ENCODE results near the gene PPP1R36. TPM values are rescaled to one million over a fixed set of nuclear protein-coding genes. Genes with fewer than 3 reads are reported as not detected.
"Not testable (repeated sequence)": the region's sequence is repeated elsewhere in the genome, so short reads cannot be mapped to it uniquely, and the experiment has no call there.

PPP1R36 gene
- total RNA-seq, 1 donor from 2014 or later = 0.40 TPM

DNA sequence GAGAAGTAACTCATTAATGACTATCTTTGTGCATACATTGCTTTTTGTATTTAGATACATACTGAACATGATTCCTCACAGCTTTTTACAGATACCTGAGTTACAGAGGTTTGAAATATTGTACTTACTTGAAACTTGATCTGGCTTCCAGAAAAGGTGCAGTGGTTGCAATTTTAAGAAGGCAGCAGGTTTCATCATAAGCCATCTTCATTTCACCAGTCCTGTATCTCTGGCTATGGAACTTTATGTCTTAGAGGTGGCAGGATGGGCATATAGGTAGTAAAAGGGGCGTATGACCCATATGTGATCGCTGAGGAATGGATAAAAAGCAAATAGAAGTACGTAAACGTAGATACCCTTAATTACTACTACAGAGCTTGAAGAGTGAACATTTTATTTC, 31.5 kb upstream of the PPP1R36 start:
- DNase-seq (ENCODE audit: low read depth in 2 of 2) = no peak

- DNase-seq (ENCODE audit: low read depth in 2 of 2) = peak in 1 of 2 donors; percentile 30
Observed at GRCh38 chr14:64520699-64521098, 29.1 kb upstream of the PPP1R36 start.

DNA sequence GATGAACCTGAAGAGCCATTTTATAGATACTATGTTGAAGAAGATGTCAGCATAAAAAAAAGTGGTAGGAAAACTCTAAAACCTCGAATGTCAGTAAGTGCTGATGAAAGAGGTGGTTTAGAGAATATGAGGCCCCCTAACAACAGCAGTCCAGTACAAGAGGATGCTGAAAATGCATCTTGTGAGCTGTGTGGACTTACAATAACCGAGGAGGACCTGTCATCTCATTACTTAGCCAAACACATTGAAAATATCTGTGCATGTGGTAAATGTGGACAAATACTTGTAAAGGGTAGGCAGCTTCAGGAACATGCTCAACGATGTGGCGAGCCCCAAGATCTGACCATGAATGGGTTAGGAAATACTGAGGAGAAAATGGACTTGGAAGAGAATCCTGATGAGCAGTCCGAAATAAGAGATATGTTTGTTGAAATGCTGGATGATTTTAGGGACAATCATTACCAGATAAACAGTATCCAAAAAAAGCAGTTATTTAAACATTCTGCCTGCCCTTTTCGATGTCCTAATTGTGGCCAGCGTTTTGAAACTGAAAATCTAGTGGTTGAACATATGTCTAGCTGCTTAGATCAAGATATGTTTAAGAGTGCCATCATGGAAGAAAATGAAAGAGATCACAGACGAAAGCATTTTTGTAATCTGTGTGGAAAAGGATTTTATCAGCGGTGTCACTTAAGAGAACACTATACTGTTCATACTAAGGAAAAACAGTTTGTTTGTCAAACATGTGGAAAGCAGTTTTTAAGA, 27.0 kb upstream of the PPP1R36 start:
- DNase-seq (ENCODE audit: low read depth in 2 of 2) = no peak

DNA sequence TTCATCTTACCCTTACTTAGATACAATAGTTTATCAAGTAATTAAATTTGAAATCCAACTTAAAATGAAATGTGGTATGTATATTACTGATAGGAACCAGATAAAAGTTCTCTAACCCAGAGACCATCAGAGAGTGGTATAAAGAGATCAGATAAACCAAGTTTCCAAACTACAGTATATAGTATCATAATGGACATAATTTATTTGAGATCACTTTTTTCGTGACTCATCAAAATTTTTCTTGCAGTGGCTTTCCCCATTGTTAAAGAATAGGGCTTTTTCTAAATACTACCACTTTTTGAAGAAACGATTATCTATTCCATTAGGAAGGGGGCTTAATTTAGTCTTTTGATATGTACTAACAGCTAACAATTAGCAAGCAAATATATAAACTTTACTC, 24.4 kb upstream of the PPP1R36 start:
- DNase-seq (ENCODE audit: low read depth in 2 of 2) = no peak

DNA sequence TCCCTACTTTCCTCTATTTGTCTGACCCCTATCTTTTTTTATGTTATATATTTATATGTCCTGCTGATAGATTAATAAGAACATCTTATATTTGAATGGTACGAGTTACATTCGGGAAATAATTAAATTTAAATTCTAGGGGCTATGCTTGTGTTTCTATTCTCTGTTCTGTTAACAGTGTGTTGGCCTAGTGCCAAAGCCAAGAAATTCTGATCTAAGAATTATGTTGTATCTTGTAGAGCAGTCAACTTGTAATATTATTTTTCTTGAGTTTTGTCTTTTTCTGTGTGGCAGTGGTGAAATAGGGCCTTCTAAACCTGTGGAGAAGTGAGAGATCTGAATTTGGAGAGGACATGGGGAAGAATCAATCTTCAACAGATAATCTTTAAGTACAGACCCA, 18.2 kb upstream of the PPP1R36 start:
- no peak for DNase-seq (ENCODE audit: low read depth in 2 of 2)

DNA sequence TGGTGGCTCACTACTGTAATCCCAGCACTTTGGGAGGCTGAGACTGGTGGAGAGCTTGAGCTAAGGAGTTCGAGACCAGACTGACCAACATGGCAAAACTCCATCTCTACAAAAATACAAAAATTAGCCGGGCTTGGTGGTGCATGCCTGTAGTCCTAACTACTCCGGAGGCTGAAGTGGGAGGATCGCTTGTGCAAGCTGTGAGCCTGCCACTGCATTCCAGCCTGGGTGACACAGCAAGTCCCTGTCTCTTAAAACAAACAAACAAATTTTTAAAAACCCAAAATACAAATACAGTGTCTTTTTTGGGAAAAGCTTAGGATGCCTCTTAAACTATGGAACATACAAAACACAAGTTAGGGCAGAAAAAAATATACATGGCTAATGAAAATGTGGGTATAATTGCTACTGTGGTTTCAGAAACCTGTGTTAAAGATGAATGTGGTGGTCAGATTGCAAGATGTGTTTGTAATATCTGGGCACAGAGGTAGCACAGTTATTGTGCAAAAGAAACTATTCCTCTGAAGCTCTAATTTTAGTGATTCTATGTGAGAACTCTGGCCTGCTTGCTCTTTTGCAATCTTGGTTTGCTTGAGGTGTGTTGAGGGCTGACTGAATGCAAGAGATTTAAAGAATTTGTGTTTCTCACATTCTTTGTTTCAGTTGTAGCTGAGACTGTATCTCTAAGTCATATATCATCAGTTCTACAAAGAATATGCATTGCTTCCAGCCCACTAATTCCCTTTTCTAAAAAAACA, 13.1 kb upstream of the PPP1R36 start:
- no peak for DNase-seq (ENCODE audit: low read depth in 2 of 2)

DNA sequence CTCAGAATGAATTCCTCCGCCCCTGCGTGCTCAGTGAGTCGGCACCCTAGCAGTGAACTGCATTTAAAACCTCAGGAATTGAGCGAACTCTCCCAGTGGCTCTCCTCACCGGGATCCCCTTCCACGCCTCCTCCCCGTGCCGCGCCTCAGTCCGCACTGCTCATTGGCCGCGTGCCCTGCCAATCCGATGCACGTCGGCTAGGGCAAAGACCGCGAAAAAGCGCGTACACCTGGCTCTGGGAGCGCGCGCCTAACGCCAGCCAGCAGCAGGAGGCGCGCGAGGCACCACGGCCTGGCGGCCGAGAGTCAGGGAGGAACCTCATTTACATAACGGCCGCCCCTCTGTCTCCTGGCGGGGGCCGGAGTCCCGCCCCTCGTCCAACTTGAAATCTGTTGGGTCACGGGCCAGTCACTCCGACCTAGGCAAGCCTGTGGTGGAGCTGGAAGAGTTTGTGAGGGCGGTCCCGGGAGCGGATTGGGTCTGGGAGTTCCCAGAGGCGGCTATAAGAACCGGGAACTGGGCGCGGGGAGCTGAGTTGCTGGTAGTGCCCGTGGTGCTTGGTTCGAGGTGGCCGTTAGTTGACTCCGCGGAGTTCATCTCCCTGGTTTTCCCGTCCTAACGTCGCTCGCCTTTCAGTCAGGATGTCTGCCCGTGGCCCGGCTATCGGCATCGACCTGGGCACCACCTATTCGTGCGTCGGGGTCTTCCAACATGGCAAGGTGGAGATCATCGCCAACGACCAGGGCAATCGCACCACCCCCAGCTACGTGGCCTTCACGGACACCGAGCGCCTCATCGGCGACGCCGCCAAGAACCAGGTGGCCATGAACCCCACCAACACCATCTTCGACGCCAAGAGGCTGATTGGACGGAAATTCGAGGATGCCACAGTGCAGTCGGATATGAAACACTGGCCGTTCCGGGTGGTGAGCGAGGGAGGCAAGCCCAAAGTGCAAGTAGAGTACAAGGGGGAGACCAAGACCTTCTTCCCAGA, 9.3 kb upstream of the PPP1R36 start, which contains the start of gene HSPA2:
Gene HSPA2, plus strand, starts transcription at position 534 of the 995 bp plus-strand sequence. Its CDS starts 109 bp downstream, at position 643.
- peak; percentile 100 for DNase-seq (ENCODE audit: low read depth in 2 of 2)

DNA sequence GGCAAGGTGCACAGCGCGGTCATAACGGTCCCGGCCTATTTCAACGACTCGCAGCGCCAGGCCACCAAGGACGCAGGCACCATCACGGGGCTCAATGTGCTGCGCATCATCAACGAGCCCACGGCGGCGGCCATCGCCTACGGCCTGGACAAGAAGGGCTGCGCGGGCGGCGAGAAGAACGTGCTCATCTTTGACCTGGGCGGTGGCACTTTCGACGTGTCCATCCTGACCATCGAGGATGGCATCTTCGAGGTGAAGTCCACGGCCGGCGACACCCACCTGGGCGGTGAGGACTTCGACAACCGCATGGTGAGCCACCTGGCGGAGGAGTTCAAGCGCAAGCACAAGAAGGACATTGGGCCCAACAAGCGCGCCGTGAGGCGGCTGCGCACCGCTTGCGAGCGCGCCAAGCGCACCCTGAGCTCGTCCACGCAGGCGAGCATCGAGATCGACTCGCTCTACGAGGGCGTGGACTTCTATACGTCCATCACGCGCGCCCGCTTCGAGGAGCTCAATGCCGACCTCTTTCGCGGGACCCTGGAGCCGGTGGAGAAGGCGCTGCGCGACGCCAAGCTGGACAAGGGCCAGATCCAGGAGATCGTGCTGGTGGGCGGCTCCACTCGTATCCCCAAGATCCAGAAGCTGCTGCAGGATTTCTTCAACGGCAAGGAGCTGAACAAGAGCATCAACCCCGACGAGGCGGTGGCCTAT, 8.3 kb upstream of the PPP1R36 start:
- DNase-seq (ENCODE audit: low read depth in 2 of 2) = peak in 1 of 2 donors; percentile 10

- DNase-seq (ENCODE audit: low read depth in 2 of 2) = no peak
Observed at GRCh38 chr14:64541972-64542835, 7.6 kb upstream of the PPP1R36 start.

GRCh38 chr14:64542836-64543201, 6.9 kb upstream of the PPP1R36 start:
- no peak for DNase-seq (ENCODE audit: low read depth in 2 of 2)

GRCh38 chr14:64544607-64545312, 5.0 kb upstream of the PPP1R36 start:
- no peak for DNase-seq (ENCODE audit: low read depth in 2 of 2)

DNA sequence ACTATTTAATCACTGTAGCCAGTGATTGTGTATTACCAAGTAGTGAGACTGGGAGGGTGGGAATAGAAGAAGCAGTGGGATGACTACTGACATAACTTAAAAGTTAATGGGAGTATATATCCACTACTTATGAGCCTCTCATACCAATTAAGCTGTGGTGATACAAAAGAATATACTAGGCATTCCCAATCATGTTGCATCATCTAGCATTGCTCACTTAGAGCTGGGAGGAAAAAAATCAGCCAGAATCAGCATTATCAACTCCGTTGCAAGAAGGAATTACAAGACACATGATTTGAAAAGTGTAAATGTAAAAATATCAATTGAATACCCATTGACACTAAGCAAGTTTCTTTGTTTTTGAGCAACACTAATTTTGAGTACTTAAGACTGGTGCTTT, 745 bp upstream of the PPP1R36 start:
- DNase-seq (ENCODE audit: low read depth in 2 of 2) = no peak

DNA sequence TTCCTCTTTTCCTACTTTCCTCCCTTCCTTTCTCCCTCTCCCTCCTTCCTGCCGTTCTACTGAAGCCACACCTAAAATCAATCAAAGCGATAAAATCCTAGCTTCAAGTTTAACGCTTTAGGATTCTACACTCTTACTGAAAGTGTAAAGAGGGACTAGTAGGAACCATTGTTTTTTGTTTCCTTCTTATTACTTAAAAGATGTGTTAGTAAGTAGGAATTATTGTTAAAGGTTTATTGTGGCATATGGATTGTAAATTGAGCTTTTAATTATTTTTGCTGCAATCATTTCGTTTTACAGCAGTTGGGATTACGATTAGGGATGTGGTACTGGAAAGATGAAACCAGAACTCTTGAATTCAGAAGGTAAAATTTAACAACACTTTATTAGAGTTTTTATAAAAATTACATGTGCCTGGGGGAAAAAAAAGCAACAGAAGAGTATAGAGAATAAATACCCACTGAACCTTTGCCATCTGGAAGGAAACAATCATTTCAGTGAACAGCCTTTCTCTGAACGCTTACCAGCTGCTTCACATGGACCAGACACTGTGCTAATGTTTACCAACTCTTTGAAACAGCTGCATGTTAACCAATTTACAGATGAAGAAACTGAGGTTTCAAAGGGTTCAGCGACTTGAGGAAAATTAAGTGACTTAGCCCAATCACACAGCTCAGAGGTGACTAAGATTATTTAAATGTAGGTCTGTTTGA, 1.0 kb downstream of the PPP1R36 start:
- no peak for DNase-seq (ENCODE audit: low read depth in 2 of 2)

DNA sequence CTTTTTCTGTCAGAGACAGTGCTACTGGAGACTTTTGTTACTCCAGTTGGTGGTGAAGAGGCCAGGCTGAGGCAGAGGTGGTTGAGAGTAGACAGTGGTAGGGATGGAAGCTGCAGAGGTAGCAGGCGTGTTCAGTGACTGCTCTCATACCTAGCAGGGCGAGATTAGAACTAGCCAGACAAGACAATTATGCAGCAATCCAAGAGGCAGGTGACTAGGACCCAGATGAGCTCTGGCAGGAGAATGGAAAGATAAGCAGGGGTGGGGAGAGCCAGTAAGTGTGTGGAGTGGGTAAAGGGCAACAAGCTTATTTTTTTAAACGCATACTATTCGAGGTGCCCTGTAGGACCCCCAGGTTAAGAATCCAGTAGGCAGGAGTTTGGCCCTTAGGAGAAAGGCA, 4.8 kb downstream of the PPP1R36 start:
- DNase-seq (ENCODE audit: low read depth in 2 of 2) = no peak

GRCh38 chr14:64556526-64556925, 6.8 kb downstream of the PPP1R36 start:
- no peak for DNase-seq (ENCODE audit: low read depth in 2 of 2)

- DNase-seq (ENCODE audit: low read depth in 2 of 2) = not testable (repeated sequence)
Observed at GRCh38 chr14:64558216-64558615, 8.5 kb downstream of the PPP1R36 start.

DNA sequence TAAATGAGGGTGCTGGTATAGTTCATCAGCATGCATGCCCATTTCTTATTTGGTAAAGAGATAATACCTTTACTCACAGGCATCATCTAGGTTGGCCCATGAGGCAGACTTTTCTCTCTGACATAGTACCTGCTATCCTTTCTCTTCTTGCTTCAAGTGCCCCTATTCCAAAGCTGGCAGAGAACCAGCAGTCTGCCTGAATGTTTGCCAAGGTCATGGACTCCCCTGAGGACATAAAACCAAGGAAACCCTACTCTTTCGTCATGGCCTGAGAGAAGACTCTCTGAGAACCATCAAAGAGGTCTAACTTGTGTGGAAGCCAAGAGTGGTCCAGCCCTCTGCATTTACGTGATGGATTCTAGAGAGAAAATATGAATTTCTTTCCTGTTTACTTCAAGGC, 11.9 kb downstream of the PPP1R36 start:
- DNase-seq (ENCODE audit: low read depth in 2 of 2) = no peak

DNA sequence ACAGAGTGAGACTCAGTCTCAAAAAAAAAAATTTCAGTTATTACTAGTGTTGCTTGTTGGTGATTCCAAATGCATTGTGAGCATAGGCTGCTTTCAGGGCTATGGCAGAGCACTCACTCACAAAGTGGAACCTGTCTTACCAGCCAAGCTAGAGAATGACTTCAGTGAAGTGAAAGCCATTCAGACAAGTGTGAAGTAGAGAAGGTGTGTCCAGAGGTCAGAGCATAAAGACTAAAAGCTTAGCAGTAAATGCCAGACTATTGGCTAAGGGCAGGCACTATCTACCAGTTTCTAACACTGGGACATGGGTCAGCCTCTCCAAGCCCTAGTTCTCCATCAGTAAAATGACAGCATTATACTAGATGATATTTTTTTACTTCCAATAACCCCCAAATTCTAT, 12.7 kb downstream of the PPP1R36 start:
- DNase-seq (ENCODE audit: low read depth in 2 of 2) = no peak

- DNase-seq (ENCODE audit: low read depth in 2 of 2) = no peak
Observed at GRCh38 chr14:64563696-64564095, 13.9 kb downstream of the PPP1R36 start.
